Activated CD8-positive, alpha-beta memory T cell treated with anti-CD3 and anti-CD28 coated beads for 4 hours (primary cell): ENCODE measurements around the gene SHMT1.
"Not testable (repeated sequence)": the region's sequence is repeated elsewhere in the genome, so short reads cannot be mapped to it uniquely, and the experiment has no call there.

Source experiments
- DNase-seq, 2 donors: peaks; one replicate each; pipeline ENCODE4 v3.0.0-alpha.2; 2020; ENCODE audit warnings: low read depth in 2 of 2

Gene SHMT1

DNA sequence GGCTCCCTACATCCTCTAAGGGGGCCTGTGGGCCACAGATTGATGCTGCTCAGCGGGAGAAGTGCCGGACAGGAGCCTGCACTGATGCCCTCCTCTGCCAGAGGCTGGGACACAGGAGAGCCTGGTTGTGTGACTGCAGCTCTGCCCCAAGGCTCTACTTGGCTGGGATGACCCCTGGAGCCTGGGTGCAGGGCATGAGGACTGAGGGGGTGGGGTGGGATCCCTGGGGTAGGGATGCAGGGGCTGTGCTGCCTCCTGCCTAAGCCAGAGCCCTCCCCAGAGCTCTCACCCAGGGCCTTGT is 14.8 kb upstream of the SHMT1 start:
- DNase-seq = no peak

DNA sequence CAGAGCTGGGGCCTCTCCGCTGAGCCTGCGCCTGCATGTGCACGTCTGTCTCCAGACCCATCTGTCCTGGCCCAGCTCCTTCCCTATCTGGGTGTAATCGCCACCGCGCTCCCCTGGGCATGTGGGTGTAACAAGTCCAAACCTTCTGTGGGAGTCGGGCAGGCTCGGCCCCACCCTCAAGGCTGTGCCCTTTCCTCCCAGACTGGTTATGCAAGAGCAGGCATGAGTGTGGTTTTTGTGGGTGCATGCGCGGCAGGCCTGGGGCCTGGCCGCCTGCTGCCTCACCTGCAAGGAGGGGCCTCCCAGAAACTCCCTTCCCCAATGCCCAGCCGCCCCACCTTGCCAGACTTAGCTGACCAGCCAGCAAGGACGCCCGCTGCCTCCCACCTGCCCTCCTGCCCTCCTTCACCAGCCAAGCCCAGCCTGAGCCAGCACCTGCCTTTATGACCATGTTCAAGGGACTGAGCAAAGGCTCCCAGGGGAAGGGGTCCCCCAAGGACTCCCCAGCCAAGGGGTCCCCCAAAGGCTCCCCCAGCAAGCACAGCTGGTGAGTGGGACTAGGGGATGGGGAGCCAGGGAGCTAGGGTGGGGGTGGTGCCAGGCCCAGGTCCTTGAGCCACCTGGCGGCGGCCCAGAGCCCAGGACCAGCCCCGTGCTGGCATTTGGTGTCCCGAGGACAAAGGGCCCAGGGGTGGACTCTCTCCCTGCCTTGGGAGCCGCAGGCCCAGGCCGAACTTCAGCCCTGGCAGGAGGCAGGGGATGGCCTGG is 14.3 kb upstream of the SHMT1 start, which contains the start of gene EVPLL:
TSS of gene EVPLL (plus strand) at position 342 of the 768 bp plus-strand sequence. CDS start 3,160 bp downstream, outside the sequence.
- DNase-seq = no peak

DNA sequence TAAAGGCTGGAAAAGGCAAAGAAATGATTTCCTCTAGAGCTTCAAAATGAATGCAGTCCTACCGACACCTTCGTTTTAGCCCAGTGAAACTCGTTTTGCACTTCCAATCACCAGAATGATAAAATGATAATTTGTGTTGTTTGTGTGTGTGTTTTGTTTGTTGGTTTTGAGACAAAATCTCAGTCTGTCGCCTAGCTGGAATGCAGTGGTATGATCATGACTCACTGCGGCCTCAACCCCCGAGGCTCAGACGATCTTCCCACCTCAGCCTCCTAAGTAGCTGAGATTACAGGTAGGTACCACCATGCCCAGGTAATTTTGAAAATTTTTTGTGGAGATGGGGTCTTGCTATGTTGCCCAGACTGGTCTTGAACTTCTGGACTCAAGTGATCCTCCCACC is 10.9 kb upstream of the SHMT1 start:
- DNase-seq = no peak

DNA sequence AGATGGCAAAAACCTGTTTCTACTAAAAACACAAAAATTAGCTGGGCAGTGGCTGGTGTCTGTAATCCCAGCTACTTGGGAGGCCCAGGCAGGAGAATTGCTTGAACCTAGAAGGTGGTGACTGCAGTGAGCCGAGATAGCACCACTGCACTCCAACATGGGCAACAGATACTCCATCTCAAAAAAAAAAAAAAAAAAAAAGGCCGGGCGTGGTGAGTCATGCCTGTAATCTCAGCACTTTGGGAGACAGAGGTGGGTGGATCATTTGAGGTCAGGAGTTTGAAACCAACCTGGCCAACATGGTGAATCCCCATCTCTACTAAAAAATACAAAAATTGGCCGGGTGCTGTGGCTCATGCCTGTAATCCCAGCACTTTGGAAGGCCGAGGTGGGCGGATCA is 9.8 kb upstream of the SHMT1 start:
- not testable (repeated sequence) for DNase-seq

DNA sequence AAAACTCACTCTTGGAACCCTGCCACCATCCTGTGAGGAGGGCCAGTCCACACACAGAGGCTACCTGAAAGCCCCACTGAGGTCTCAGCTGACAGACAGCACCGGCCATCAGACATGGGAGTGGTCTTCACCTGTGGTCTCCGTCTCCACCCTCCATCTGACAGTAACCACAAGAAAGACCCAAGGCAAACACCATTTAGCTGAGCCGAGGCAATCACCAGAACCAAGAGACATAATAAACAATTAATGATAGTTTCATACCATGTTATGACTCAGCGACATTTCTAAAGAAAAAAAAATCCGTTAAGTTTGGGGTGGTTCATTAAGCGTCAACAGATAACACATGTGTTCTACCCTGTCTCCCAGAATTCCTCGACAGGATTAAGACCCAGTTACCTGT is 8.1 kb upstream of the SHMT1 start:
- no peak for DNase-seq

DNA sequence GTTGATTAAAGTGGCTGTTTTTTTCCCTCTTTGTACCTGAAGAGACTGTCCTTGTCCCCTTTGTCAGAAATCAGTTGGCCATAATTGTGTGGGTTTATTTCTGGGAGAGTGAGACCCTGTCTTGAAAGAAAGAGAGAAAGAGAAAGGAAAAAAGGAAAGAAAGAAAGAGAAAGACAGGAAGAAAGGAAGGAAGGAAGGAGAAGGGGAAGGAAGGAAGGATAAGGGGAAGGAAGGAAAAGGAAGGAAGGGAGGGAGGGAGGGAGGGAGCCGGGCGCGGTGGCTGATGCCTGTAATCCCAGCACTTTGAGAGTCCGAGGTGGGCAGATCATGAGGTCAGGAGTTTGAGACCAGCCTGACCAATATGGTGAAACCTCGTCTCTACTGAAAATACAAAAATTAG is 7.4 kb upstream of the SHMT1 start:
- DNase-seq = no peak

DNA sequence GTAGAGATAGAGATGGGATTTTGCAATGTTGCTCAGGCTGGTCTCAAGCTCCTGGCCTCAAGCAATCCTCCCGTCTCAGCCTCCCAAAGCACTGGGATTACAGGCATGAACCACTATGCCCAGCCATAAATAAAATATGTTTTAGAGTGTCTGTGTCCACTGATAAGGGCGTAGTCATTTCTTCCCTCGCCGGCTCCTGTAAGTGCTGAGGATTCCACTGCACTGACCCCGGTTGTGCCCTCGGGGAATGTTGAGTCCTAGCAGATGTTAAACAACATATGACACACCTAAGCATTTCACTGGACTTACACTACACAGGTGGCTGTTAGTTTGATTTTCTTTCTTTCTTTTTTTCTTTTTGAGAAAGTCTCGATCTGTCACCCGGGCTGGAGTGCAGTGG is 5.6 kb upstream of the SHMT1 start:
- no peak for DNase-seq

DNA sequence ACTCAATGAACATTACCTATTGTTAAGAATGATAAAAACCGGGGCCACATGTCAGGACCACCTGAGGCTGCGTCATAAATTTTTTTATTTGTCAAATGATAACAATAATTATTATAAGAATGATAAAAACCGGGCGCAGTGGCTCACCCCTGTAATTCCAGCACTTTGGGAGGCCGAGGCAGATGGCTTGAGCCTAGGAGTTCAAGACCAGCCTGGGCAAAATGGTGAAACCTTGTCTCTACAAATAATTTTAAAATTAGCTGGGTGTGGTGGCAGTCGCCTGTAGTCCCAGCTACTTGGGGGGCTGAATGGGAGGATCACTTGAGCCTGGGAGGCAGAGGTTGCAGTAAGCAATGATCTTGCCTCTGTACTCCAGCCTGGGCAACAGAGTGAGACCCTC is 816 bp upstream of the SHMT1 start:
- DNase-seq = no peak

DNA sequence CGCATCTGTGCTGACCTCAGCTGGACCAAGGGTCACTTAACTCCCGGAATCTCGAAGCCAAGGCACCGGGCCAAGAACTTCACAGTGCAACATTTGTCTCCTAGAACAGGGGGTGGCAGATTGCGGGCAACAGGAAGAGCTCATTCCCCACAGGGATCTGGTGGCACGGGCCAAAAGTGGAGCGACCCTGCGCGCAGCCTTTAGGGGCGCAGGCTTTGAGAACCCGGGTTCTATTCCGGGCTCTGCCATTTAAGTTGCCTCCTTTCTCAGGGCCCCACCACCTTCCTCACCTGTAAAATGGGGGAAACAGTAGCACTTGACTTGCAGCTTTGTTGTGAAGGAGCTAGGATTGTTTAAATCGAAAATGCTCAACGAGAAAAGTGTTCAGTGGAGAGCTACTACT is 651 bp downstream of the SHMT1 start:
- DNase-seq = no peak

DNA sequence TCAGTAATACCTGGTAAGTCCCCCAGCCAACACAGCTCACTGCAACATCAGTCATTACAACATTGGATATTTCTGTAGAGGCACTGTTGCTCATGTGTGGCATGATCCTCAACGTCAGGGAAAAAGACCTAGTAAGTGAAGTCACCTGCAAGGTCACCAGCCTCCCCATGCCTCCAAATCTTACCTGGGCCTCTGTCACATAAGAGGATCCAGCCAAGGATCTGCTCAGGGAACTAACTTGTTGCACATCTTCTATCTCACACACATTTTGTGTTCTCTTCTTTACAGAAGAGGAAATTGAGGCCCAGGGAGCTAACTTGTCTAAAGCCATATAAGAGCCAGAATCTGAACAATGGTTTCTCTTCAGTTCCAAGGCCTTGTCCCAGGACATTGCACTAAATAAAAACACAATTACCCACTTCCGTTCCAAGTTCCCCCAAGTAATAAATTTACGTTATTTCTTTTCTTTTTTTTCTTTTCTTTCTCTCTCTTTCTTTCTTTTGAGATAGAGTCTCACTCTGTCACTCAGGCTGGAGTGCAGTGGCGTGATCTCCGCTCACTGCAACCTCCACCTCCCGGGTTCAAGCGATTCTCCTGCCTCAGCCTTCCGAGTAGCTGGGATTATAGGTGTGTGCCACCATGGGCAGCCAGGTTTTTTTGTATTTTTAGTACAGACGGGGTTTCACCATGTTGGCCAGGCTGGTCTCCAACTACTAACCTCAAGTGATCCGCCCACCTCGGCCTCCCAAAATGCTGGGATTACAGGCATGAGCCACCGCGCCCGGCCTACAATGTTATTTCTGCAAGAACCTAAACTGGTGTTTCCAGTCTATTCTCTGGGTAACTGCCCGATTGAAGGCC is 1.3 kb downstream of the SHMT1 start:
- no peak for DNase-seq

DNA sequence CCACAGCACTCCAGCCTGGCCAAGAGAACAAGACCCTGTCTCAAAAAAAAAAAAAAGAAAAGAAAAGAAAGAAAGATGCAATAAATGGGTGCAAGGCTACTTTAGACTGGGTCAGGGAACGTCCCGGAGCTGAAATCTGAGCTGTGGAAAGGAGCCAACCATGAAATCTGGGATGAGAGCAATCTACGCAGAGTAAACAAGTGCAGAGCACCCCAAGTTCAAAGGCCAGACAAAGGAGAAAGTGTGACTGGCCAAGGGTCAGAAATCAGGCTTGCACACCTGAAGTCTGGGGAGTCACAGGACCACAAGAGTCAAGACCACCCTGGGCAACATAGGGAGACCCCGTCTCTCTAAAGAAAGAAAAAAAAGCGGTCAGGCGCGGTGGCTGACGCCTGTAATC is 2.8 kb downstream of the SHMT1 start:
- DNase-seq = no peak

DNA sequence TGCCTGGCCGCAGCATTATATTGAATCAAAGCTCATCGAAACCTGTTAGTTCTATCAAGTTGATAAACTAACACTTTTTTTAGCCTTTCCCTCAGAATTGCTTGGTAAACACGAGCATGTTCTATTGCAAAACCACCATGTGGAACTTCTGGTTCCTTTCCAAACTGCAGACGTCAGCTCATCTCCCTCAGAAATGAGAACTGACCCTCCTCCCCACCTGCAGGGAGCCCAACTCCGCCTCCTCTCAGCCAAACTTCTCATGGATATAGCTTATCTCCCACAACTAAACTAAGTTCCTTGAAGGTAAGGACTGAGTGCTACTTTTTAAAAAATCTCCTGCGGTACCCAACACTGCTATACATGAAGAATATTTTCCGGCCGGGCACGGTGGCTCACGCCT is 6.7 kb downstream of the SHMT1 start:
- DNase-seq = no peak

DNA sequence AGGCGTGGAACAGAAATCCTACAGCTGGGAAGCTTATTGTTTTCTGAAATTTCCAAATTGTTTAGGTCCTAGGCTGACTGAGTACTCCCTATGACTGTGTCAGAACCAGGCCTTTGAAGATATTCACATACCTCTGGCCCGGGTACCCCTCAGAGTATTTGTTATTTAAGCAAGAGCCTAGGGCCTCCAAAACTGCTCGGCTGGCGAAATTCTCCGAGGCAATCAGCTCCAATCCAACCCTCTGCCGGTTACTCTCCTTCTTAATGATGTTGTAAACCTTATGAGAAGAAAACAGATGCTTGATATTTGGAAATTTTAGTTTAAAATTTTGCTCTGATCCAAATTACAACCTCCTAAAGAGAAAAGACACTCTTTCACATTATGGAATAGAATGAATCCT is 9.8 kb downstream of the SHMT1 start:
- no peak for DNase-seq

DNA sequence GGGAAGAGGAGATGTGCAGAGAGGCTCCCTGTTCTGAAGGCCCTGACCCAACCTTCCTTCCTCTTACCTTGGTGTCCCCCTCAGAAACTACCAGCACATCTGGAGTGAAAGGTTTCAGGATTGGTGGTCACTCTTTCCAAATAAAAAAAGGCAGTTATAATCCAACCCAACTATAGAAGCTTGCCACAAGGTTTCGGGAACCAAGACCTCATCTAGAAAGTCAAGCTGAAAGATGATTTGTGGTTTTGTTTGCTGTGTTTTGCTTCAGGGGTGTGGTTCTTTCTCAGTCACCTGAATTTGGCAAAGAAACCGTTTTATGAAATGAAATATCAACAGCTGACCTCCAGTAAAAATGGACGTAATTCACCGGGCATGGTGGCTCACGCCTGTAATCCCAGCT is 19.3 kb downstream of the SHMT1 start:
- no peak for DNase-seq

DNA sequence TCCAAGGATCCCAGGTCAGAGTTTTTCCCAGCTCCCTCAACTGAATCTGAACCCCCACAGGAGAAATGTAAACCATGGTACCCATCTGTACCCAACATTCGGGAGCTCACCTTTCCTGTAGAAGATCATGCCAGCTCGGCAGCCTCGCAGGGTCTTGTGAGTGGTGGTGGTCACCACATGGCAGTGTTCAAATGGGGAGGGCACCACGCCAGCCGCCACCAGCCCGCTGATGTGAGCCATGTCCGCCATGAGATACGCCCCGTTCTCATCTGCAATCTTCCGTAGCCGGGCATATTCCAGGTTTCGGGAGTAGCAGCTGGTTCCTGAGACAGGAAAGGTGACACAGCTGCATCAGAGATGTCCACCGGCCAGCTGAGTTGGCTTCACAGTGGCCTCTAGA is 23.4 kb downstream of the SHMT1 start:
- DNase-seq = no peak

DNA sequence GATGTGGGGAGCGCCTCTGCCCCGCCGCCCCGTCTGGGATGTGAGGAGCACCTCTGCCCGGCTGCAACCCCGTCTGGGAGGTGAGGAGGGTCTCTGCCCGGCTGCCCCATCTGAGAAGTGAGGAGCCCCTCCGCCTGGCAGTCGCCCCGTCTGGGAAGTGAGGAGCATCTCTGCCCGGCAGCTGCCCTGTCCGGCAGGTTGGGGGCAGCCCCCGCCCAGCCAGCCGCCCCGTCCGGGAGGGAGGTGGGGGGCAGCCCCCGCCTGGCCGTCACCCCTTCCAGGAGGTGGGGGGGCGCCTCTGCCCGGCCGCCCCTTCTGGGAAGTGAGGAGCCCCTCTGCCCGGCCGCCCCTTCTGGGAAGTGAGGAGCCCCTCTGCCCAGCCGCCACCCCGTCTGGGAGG is 25.2 kb downstream of the SHMT1 start:
- not testable (repeated sequence) for DNase-seq

DNA sequence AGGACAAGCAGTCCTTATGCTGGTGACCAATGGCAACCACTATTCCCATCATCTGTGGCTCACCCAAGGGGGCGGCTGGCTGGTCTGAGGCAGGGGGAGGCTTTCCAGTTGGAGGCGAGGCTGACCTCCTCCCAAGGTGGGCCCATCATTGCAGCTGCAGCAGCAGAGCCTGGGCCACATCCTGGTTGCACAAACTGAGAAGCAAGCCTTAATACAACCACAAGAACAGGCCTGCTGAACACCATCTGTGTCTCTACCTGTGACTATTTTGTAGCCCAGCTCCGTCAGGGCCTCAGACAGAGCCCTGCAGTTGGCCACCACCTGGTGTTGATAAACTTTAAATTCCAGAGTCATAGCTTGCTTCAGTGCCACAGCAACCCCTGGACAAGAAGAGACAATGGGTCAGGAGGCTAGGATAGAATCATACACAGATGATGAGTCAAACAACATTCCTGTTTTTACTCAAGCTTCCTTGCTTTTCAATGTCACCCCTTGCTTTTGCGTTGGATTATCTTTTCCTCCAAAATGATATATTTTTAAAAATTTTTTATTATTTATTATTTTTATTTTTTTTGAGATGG is 30.4 kb downstream of the SHMT1 start:
- DNase-seq = no peak

DNA sequence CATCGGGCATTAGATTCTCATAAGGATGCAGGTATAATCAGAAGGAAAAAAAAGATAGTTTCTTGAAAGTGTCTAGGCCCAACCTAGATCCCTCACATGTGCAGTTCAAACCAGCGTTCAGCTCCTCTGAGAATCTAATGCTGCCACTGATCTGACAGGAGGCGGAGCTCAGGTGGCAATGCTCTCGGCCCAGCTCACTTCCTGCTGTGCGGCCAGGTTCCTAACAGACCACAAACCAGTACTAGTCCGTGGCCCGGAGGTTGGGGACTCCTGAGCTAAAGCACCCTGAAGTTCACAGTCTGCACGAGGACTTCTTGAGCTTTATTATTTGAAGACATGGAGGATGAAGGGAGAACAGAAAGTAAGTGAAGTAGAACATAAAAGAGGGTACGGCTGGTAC is 31.5 kb downstream of the SHMT1 start:
- DNase-seq = no peak

DNA sequence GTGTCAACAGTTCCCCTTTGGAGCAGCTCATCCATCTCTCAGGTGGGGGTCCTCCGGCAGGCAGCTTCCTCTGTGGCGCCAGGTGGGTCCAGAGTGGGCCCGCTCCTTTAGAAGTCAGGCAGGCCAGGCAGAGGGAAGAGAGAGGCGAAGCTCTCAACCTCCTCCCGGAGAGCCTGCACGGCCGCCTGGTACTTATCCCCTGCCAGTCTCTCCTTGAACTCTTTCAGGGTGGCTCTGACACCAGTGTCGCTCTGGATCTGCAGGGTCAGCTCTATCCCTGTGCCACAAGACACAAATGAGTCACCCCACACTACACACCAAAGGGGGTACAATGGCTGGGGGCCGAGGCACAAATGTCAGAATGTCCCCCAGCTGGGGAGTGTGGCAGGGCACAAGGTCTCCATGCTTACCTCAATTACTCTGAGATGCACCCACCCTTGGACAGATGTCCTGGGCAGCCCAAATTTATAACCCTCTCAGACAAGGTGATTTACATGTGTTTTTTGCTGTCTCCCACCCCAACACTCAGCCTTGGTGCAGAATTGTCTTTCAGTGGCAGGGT is 34.6 kb downstream of the SHMT1 start:
- DNase-seq = no peak

DNA sequence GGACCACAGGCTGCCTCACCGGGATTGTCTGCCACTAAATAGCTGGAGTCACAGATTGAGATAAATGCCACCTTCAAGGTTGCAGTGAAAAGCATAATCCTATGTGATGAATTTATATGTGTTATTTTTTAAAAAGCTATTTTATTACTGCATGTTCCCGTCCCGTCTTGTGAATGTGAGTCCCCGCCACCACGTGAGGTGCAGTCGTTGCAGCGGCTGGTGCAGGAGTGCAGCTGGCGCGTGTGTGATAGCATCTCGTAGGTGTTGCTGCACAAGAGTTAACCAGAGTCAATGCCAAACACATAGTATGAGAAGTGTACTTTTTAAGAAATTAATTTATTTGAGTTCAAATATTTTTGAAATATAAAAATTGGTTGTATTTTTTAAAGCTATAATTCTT is 35.8 kb downstream of the SHMT1 start:
- DNase-seq = no peak

DNA sequence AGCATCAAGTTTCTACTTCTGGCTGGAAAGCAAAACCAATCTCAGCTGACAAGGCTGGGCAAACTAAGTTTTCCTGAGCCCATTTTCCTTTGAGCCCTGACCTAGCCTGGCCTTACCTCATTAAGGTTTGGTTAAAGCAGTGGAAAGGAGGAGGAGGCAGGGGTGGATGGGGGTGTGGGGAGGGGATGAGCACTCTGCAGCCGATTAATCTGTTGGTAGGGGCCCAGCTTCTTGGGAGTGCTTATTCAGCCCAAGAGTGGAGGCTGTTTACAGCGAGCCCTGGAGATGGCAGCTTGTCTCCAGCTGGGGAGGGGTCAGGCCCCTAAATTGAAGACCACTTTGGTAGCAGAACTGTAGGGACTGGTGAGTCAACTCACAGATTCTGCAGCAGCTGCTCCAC is 36.3 kb downstream of the SHMT1 start:
- no peak for DNase-seq

DNA sequence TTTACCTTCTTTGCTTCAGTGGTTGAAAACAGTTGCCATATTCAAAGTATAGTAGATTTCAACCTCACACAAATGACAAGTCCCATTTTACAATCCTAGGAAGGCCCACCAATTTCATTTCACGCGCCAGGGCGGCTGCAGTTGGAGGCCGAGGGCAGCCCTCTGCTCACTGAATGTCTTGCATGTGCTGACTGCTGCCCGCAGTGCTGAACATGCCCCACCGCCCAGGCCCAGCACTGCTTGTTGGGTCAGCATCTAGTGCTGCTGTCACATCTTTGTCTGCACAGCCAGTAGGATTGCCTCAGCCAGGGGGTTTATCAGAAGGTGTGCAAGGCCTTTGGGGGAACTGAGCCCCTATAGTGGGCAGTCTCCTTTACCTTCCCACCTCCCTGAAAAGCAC is 36.8 kb downstream of the SHMT1 start:
- DNase-seq = no peak

DNA sequence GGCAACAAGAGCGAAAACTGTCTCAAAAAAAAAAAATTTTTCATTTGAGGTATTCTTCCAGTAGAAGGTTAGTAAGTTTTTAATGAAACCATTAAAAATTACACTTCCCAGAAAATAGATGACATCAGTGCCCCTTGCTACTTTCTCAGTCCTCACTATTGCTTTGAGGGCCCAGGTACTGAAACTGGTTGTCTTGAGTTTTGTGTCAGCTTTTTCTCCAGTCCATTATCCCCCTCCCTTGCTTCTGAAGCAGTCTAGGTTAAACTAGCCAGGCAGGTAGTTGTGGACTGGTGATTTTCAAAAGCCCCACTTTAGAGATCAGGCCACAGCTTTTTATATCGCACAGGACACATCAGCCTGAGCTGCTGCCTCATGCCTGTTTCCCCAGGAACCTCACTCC is 37.3 kb downstream of the SHMT1 start:
- no peak for DNase-seq
